Adrenal gland (tissue), 12 donors: Measurements from ENCODE around the gene ETFA. TPM values are rescaled to one million over a fixed set of nuclear protein-coding genes. Genes with fewer than 3 reads are reported as not detected.
"Not testable (repeated sequence)": the region's sequence is repeated elsewhere in the genome, so short reads cannot be mapped to it uniquely, and the experiment has no call there.

Experiments
- DNase-seq, 7 donors: peaks; one replicate each; pipeline ENCODE4 v3.0.0-alpha.2; 2019 to 2020
- H3K27ac ChIP-seq, 5 donors: fragments of 200-600 bp; sonication (generic) in 4 of 5; 1 replicate in 3 of 5; 2 replicates in 2 of 5; pipeline versions ENCODE4 v1.5.1 to v1.8.0; 2016 to 2020; ENCODE audit warnings: mild to moderate bottlenecking in 1 of 5
- H3K27me3 ChIP-seq: fragments of 200-600 bp; 2 replicates; pipeline ENCODE4 v1.8.0; 2021
- H3K36me3 ChIP-seq, 2 donors: fragments of 200-600 bp; replicated peaks in 1 of 2; 1 replicate in 1 of 2; 2 replicates in 1 of 2; pipeline versions ENCODE4 v1.5.1 to v1.8.0; 2018 to 2022
- H3K4me1 ChIP-seq, 2 donors: fragments of 200-600 bp; replicated peaks in 1 of 2; 1 replicate in 1 of 2; 2 replicates in 1 of 2; pipeline versions ENCODE4 v1.5.1 to v1.8.0; 2018 to 2021
- H3K4me3 ChIP-seq, 4 donors: fragments of 200-600 bp; sonication (generic) in 3 of 4; one replicate each; pipeline ENCODE4 v1.5.1; 2016 to 2018
- H3K9me3 ChIP-seq, 3 donors: fragments of 200-600 bp; sonication (generic) in 1 of 3; replicated peaks in 1 of 3; 1 replicate in 2 of 3; 2 replicates in 1 of 3; pipeline versions ENCODE4 v1.5.1 to v1.8.0; 2016 to 2021
- POLR2A ChIP-seq, 2 donors: fragments of 450-650 bp; IDR thresholded peaks; one replicate each; pipeline ENCODE4 v1.6.1; 2017; ENCODE audit warnings: antibody characterized with exemption in 2 of 2, mild to moderate bottlenecking in 2 of 2, moderate library complexity in 1 of 2
- WGBS, 4 donors: extraction: QIAGEN DNeasy Blood & Tissue Kit in 2 of 4; methylation state at CpG; one replicate each; pipeline versions ENCODE4 v1.1.5 to v1.1.7; 2013 to 2017; 5-methylcytosine and 5-hydroxymethylcytosine counted together
- intact Hi-C, 2 donors: fragments of 100-400 bp; cut with DNase I; formaldehyde crosslinking; loops; one replicate each; pipeline versions ENCODE4 v1.14.1 to v1.15.0; 2022 to 2023
- polyA plus RNA-seq, 3 donors: library from polyadenylated mRNA; stranded (reverse); fragments of 200-250 nt in 2 of 3; fragments of 350-450 nt in 1 of 3; fragmentation: Illumina TruSeq in 1 of 3; extraction: RNeasy Lipid Tissue Mini Kit (QIAGEN cat#74804) in 1 of 3; gene quantifications; one replicate each; pipeline ENCODE4 v1.2.3, GENCODE V29; 2013 to 2014
- total RNA-seq, 9 donors: library from RNA; depleted of rRNA in 4 of 9; stranded (reverse); fragments of >200 nt in 4 of 9; fragments of 120-200 nt in 1 of 9; fragmentation: NEBNext Ultra II Directional in 1 of 9; extraction: Animal tissue kit (Norgen Biotek cat#: 25700) in 1 of 9; gene quantifications; one replicate each; pipeline versions ENCODE4 v1.1.0 to v1.2.4, GENCODE V29; 2013 to 2023
- TF ChIP-seq, protein P1 (sequence below), 6 experiments: fragments of 450-650 bp in 4 of 6; fragments of 200-600 bp in 2 of 6; sonication (generic) in 1 of 6; IDR thresholded peaks; 1 replicate in 5 of 6; 2 replicates in 1 of 6; pipeline versions ENCODE4 v1.5.1 to v1.8.0; 2016 to 2021; ENCODE audit warnings: antibody characterized with exemption in 6 of 6, mild to moderate bottlenecking in 2 of 6, moderate library complexity in 1 of 6
- donor health status: healthy with polysubstance abuse.
- donor health status: Bipolar disorder and iron deficiency.
- donor health status: DM: yes; HTN: yes; CAD: no.
- donor health status: DM: no; HTN: no; CAD: no.
- donor health status: DM: no; HTN: no; CAD: no.
- donor health status: DM: yes; HTN: yes; CAD: no.

Gene ETFA
- total and polyA plus RNA-seq, 12 donors, result 50.0 to 339 (median 187) TPM

DNA sequence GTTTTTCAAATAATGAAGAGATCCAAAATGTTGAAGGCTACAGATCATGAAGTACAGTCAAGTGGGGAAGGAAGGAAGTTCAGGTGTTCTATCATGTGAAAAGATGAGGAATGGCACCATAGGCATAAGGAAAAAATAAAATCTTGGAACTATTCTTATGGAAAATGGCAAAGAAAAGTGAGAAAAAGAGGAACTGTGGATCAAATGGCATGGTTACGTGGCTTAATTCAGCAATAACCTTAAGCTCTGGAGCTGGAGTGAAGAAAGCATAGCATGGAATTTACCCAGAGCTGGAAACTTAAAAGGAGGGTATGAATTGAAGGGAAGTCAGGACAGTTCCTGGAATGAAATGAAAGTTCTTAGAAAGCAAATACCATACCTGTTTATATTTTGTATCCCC is 14.4 kb downstream of the ETFA start:
- no peaks in the 10 kb centered on the region for H3K36me3 ChIP-seq
- no peak for DNase-seq
- TF ChIP-seq POLR2A (IDR thresholded peaks at IDR 0.05), result no peak
- TF ChIP-seq, protein P1, sequence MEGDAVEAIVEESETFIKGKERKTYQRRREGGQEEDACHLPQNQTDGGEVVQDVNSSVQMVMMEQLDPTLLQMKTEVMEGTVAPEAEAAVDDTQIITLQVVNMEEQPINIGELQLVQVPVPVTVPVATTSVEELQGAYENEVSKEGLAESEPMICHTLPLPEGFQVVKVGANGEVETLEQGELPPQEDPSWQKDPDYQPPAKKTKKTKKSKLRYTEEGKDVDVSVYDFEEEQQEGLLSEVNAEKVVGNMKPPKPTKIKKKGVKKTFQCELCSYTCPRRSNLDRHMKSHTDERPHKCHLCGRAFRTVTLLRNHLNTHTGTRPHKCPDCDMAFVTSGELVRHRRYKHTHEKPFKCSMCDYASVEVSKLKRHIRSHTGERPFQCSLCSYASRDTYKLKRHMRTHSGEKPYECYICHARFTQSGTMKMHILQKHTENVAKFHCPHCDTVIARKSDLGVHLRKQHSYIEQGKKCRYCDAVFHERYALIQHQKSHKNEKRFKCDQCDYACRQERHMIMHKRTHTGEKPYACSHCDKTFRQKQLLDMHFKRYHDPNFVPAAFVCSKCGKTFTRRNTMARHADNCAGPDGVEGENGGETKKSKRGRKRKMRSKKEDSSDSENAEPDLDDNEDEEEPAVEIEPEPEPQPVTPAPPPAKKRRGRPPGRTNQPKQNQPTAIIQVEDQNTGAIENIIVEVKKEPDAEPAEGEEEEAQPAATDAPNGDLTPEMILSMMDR (IDR thresholded peaks at IDR 0.05), result no peak
- no peak overlapping the region for H3K27ac ChIP-seq
- no peaks in the 10 kb centered on the region for H3K27me3 ChIP-seq
- WGBS, 4 donors, result 91 to 98% (median 95%) methylated on average over 1 of the region's 1 CpG
- H3K9me3 ChIP-seq, result no peaks in the 10 kb centered on the region
- peaks cover 0 to 12% of the 10 kb centered on the region in 2 donors for H3K4me1 ChIP-seq
- intact Hi-C loops, result no loop called here
- H3K4me3 ChIP-seq, result no peak overlapping the region

DNA sequence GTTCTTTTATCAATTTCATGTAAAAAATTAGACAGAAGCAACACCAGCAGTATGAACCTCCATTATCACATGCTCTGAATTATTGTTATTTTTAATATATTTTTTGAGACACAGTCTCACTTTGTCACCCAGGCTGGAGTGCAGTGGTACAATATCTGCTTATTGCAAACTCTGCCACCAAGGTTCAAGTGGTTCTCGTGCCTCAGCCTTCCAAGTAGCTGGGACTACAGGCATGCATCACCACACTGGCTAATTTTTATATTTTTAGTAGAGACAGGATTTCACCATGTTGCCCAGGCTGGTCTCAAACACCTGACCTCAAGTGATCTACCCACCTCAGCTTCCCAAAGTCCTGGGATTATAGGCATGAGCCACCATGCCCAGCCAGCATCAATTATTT is 16.8 kb downstream of the ETFA start:
- H3K36me3 ChIP-seq, H3K4me3 ChIP-seq, H3K27ac ChIP-seq, DNase-seq, H3K9me3 ChIP-seq, H3K27me3 ChIP-seq, intact Hi-C loops: not testable (repeated sequence)
- peaks cover 0 to 16% of the 10 kb centered on the region in 2 donors for H3K4me1 ChIP-seq
- 96 to 100% (median 100%) methylated on average over 1 of the region's 1 CpG for WGBS, 4 donors

DNA sequence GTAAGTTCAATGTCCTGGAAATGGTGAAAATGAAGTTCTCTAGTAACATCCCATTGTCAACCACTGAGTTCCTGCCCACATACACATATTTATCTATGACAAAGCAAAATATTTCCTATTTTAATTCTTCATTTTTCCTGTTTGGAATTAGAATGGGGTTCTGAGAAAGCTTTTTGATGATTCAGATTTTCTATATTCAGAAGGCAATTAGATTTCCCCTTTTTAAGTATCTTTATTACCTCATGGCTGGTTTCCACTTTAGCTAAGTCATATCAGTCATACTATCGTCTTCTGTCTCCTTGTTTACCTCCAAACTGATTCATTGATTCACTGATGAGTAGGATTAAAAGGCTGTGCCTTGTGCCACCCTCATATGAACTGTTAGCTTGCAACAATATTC is 17.9 kb downstream of the ETFA start:
- Histone ChIP-seq H3K27ac (no peak overlapping the region), H3K36me3 (no peaks in the 10 kb centered on the region), H3K9me3 (no peaks in the 10 kb centered on the region), H3K27me3 (no peaks in the 10 kb centered on the region), H3K4me3 (no peak overlapping the region), H3K4me1 (peaks cover 0 to 21% of the 10 kb centered on the region in 2 donors)
- DNase-seq, result no peak
- TF ChIP-seq, protein P1 (IDR thresholded peaks at IDR 0.05), result no peak
- TF ChIP-seq POLR2A (IDR thresholded peaks at IDR 0.05), result no peak
- 16 to 27% (median 23%) methylated on average over 1 of the region's 1 CpG for WGBS, 4 donors
- intact Hi-C loops, result no loop called here

DNA sequence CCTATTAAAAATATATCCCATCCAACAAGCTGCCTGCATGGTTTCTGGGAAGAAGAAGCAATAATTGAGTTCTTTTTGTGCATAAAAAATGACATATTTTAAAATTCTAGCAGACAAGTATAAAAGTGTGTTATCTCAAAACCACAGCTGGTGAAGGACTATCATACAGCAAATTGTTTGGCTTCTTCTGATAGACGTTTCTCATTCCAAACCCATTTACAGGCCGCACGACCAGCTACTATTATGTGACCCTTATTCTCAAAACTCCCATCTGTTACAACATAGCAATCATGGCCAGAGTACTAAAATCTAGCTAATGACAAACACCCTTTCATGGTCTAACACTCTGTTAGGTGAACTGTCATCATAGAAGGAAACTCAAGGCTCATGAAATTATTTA is 21.7 kb downstream of the ETFA start:
- Histone ChIP-seq H3K4me3 (no peak overlapping the region), H3K27ac (no peak overlapping the region), H3K9me3 (no peaks in the 10 kb centered on the region), H3K4me1 (peaks cover 0 to 34% of the 10 kb centered on the region in 2 donors), H3K36me3 (peaks cover 0 to 25% of the 10 kb centered on the region in 2 donors), H3K27me3 (no peaks in the 10 kb centered on the region)
- intact Hi-C loops, result no loop called here
- whole genome bisulfite sequencing, 4 donors, result 48 to 71% (median 58%) methylated on average over 3 of the region's 3 CpGs
- no peak for TF ChIP-seq POLR2A (IDR thresholded peaks at IDR 0.05)
- TF ChIP-seq, protein P1 (IDR thresholded peaks at IDR 0.05), result no peak
- DNase-seq, result no peak

DNA sequence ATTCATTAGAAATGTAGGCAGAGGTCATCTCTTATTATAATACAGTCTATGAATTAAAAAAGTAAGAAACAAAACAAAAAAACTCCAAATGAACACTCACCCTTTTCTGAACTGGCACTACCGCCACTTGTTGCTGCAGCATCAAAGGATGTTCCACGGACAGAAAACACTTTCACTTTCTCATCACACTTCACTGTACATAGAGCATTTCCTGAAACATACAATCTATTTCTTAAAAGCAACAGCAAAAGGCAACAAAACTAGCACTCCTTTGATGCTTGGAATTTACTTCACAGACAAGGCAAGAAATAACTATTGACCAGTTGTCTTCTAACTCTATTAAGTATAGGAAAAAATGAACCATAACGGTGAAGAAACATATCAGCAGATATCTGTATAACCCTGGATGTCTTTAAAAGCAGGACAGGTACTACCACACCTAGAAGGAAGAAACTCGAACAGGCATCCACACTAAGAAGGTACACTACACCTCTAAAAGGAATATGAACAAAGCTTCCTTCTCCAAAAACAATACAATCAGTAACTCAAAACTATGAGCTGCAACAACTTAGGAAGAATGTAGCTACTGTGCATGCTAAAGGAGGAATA is 24.9 kb downstream of the ETFA start:
- Histone ChIP-seq H3K4me3 (no peak overlapping the region), H3K4me1 (peaks cover 0 to 22% of the 10 kb centered on the region in 2 donors), H3K27ac (no peak overlapping the region), H3K27me3 (no peaks in the 10 kb centered on the region), H3K36me3 (peaks cover 0 to 51% of the 10 kb centered on the region in 2 donors), H3K9me3 (no peaks in the 10 kb centered on the region)
- DNase-seq, result peak in 1 of 7 donors; percentile 12
- TF ChIP-seq, protein P1 (IDR thresholded peaks at IDR 0.05), result no peak
- no peak for TF ChIP-seq POLR2A (IDR thresholded peaks at IDR 0.05)
- WGBS, 4 donors, result 52 to 59% (median 55%) methylated on average over 4 of the region's 4 CpGs
- intact Hi-C loops, result no loop called here
